ENCODE data around the gene ASB13.

ASB13 gene

GRCh38 chr10:5613481-5614154 is 52.8 kb downstream of the ASB13 start:
- H3K4me1 ChIP-seq (ENCODE audit: low read length) = peaks cover 7% of the 10 kb centered on the region

GRCh38 chr10:5611899-5612680 is 54.3 kb downstream of the ASB13 start:
- no peak overlapping the region for H2AFZ ChIP-seq (ENCODE audit: low read length)
- TF ChIP-seq CTCF (IDR thresholded peaks at IDR 0.05; ENCODE audit: low read length) (no peak), EZH2phosphoT487 (IDR thresholded peaks at IDR 0.05; ENCODE audit: low read length) (no peak), EZH2 (optimal IDR thresholded peaks at IDR 0.05; ENCODE audit: low read depth, low read length) (no peak)
- no peak overlapping the region for H3K4me3 ChIP-seq (ENCODE audit: low read length)
- no peaks in the 10 kb centered on the region for H3K27me3 ChIP-seq (replicated peaks; ENCODE audit: insufficient read depth, low read length)
- H3F3A ChIP-seq (ENCODE audit: insufficient read depth, low read length) = no peaks in the 10 kb centered on the region
- H3K79me2 ChIP-seq (ENCODE audit: low read length) = no peaks in the 10 kb centered on the region
- H3K9me2 ChIP-seq (replicated peaks; ENCODE audit: insufficient read depth, low read length) = no peaks in the 10 kb centered on the region
- H3K4me1 ChIP-seq (ENCODE audit: low read length) = peaks cover 12% of the 10 kb centered on the region
- no peak for DNase-seq
- H3K27ac ChIP-seq (ENCODE audit: low read length) = no peak overlapping the region
- no peaks in the 10 kb centered on the region for H3K9me3 ChIP-seq (replicated peaks; ENCODE audit: insufficient read depth, low read length)
- no peaks in the 10 kb centered on the region for H3K36me3 ChIP-seq (replicated peaks; ENCODE audit: insufficient read depth, low read length)
- no peak overlapping the region for H3K9ac ChIP-seq (ENCODE audit: low read length)
- no peaks in the 10 kb centered on the region for H4K20me1 ChIP-seq (ENCODE audit: insufficient read depth, low read length)
- no peak overlapping the region for H3K4me2 ChIP-seq (ENCODE audit: low read depth, low read length)

More at GRCh38 chr10:5613481-5614154, 52.8 kb downstream of the ASB13 start:
- DNase-seq = no peak
- Histone ChIP-seq H4K20me1 (ENCODE audit: insufficient read depth, low read length) (no peaks in the 10 kb centered on the region), H3K9ac (ENCODE audit: low read length) (no peak overlapping the region), H3K9me3 (replicated peaks; ENCODE audit: insufficient read depth, low read length) (no peaks in the 10 kb centered on the region), H3K9me2 (replicated peaks; ENCODE audit: insufficient read depth, low read length) (no peaks in the 10 kb centered on the region), H3K79me2 (ENCODE audit: low read length) (no peaks in the 10 kb centered on the region), H2AFZ (ENCODE audit: low read length) (no peak overlapping the region), H3K36me3 (replicated peaks; ENCODE audit: insufficient read depth, low read length) (no peaks in the 10 kb centered on the region), H3K27me3 (replicated peaks; ENCODE audit: insufficient read depth, low read length) (no peaks in the 10 kb centered on the region), H3K27ac (ENCODE audit: low read length) (no peak overlapping the region), H3K4me3 (ENCODE audit: low read length) (no peak overlapping the region), H3K4me2 (ENCODE audit: low read depth, low read length) (no peak overlapping the region), H3F3A (ENCODE audit: insufficient read depth, low read length) (no peaks in the 10 kb centered on the region)
- TF ChIP-seq CTCF (IDR thresholded peaks at IDR 0.05; ENCODE audit: low read length) = no peak
- TF ChIP-seq EZH2phosphoT487 (IDR thresholded peaks at IDR 0.05; ENCODE audit: low read length) = no peak
- no peak for TF ChIP-seq EZH2 (optimal IDR thresholded peaks at IDR 0.05; ENCODE audit: low read depth, low read length)

- Histone ChIP-seq H3K27ac (ENCODE audit: low read length) (no peak overlapping the region), H3K9me3 (replicated peaks; ENCODE audit: insufficient read depth, low read length) (no peaks in the 10 kb centered on the region), H3K79me2 (ENCODE audit: low read length) (no peaks in the 10 kb centered on the region), H3K36me3 (replicated peaks; ENCODE audit: insufficient read depth, low read length) (no peaks in the 10 kb centered on the region), H2AFZ (ENCODE audit: low read length) (no peak overlapping the region), H3F3A (ENCODE audit: insufficient read depth, low read length) (no peaks in the 10 kb centered on the region), H4K20me1 (ENCODE audit: insufficient read depth, low read length) (no peaks in the 10 kb centered on the region), H3K4me3 (ENCODE audit: low read length) (no peak overlapping the region), H3K4me1 (ENCODE audit: low read length) (peaks cover 12% of the 10 kb centered on the region), H3K4me2 (ENCODE audit: low read depth, low read length) (no peak overlapping the region), H3K9me2 (replicated peaks; ENCODE audit: insufficient read depth, low read length) (no peaks in the 10 kb centered on the region), H3K27me3 (replicated peaks; ENCODE audit: insufficient read depth, low read length) (no peaks in the 10 kb centered on the region), H3K9ac (ENCODE audit: low read length) (no peak overlapping the region)
- DNase-seq = no peak
- no peak for TF ChIP-seq EZH2phosphoT487 (IDR thresholded peaks at IDR 0.05; ENCODE audit: low read length)
- TF ChIP-seq CTCF (IDR thresholded peaks at IDR 0.05; ENCODE audit: low read length) = no peak
- no peak for TF ChIP-seq EZH2 (optimal IDR thresholded peaks at IDR 0.05; ENCODE audit: low read depth, low read length)
These were observed 56.3 kb downstream of the ASB13 start for GRCh38 chr10:5609952-5610616.
